ENCODE results near the gene AK5.
"Not testable (repeated sequence)": the region's sequence is repeated elsewhere in the genome, so short reads cannot be mapped to it uniquely, and the experiment has no call there.

The AK5 gene

GRCh38 chr1:77463216-77463615, 181.4 kb downstream of the AK5 start:
- DNase-seq, result no peak

- DNase-seq, result no peak
Measured at GRCh38 chr1:77465139-77465538, 183.3 kb downstream of the AK5 start.

DNA sequence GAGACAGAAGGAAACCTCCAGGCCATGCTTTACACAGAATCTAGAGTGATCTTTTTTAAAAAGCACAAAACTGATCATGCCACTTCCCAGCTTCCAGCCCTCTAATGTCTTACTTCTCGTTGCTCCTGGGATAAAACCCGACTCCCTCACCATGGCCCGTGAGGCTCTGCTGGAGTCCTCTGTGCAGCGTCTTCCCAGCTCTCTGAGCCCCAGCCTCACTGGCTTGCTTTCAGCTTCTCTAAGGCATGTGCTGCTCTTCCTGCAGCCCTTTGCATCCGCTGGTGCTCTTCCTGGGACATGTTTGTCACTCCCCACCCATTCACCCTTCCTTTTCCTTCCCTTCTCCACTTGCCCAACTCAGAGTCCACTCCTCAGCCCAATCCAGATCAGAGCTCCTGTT, 184.1 kb downstream of the AK5 start:
- no peak for DNase-seq

GRCh38 chr1:77467021-77467595, 185.3 kb downstream of the AK5 start:
- DNase-seq, result no peak

- no peak for DNase-seq
Measured at GRCh38 chr1:77467741-77468140, 185.9 kb downstream of the AK5 start.

DNA sequence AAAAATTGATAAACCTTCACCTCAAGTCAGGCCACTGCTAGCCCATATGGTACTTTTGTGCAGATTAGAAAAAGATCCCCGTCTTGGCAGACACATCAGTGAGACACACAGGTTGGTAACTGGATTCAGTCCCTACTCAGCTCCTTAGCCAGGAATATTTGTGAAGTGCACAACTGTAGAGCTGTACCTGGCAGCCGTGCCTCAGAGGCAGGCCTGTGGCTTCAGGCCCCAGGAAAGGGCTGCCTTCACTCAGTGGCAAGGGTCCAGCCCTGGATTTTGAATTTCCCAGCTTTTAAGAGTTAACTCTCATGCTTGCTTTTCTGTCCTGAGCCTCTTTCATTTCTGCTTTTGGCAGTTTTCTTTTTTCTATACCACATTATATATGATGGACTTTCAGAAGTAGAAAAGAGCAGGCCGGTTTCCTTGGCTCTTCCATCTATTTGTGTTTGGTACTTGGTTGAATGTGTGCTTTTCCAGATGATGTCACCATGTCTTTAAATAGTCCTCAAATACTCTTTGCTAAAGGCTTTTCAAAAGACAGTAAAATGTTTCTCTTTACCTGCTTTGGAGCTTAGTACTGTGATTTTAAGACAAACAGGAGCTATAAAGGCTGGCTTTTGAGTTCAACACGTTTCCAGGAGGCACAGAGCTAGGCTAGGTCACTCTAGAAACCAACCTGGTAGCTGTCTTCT, 186.6 kb downstream of the AK5 start:
- no peak for DNase-seq

DNA sequence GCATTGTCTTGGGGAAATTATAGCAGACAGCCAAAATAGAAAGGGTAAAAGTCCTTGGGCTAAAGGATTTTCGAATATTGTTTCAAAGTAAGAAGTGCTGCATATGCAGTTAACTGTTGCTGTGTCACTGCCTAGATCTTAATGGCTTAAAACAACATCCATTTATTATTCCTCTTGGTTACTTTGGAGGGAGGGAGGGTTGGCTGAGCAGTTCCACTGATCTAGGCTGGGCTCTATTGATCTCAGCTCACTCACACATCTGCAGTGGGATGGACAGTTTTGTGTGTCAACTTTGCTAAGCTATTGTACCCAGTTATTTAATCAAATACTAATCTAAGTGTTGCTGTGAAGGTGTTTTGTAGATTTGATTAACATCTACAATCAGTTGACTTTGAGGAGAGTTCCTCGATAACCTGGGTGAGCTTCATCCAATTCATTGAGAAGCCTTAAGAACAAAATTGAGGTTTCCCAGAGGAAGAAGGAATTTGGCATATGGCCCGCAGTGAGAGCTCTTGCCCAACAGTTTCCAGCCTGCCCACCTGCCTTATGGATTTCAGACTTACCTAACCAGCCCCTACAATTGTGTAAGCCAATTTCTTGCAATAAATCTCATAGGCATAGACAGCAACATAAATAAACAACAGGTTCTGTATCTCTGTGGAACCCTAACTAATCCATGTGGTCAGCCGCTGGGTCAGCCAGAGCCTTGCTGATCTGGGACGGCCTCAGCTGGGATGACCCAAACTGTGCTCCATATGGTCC, 187.3 kb downstream of the AK5 start:
- no peak for DNase-seq

DNA sequence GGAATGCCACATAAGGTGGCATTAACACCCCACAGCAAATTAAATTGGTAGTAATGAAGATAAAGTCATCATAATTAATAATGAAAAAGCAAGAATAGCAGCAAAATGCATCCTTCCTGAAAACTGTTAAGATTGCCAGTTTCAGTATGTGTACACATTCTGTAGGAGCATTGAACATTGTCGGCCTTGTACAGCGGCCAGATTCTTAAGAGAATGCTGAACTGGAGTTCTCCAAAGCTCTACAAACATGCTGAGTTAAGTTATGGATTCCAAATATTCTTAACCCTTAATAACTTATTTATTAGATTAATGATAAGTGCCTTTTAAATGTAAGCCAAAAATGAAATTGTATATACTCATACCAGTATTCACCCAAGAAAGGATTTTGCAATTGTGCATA, 189.9 kb downstream of the AK5 start:
- DNase-seq, result no peak

DNA sequence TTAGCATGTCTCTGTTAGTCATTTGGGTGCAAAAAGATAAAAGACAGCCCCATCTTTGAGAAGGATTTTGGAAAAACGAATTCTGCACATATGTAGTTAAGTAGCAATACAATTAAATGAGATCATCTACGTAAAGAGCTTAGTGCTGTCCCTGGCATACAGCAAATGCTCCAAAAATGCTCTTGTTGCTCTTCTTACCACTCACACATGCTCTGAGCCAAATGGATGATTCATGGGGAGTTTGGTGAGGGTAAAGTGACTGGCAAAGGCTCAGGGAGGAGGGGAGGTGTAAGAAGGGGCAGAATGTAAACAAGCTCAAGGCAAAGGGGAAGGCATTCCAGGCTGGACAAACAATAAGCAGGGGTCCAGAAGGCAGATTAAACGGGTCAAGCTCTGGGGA, 191.9 kb downstream of the AK5 start:
- no peak for DNase-seq

GRCh38 chr1:77475641-77476040, 193.8 kb downstream of the AK5 start:
- DNase-seq, result no peak

- no peak for DNase-seq
Measured at GRCh38 chr1:77476475-77476874, 194.7 kb downstream of the AK5 start.

DNA sequence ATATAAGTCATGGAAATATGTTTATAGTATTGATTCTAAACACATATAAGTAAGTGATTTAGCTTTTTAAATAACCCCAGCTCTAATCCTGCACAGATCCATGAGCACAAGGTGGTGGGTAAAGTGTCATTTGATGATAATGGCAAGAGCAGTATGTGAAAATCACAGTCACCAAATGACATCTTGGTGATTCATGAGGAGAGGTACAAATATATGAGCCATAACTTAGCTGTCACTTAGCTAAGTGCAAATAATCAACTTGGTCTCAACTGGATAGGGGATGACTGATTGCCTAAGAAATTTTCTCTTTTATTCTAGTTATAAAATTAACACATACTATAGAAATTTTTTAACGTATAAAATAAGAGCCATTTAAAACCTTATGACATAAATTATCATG, 202.5 kb downstream of the AK5 start:
- DNase-seq, result no peak

- no peak for DNase-seq
Measured at GRCh38 chr1:77484926-77485325, 203.1 kb downstream of the AK5 start.

DNA sequence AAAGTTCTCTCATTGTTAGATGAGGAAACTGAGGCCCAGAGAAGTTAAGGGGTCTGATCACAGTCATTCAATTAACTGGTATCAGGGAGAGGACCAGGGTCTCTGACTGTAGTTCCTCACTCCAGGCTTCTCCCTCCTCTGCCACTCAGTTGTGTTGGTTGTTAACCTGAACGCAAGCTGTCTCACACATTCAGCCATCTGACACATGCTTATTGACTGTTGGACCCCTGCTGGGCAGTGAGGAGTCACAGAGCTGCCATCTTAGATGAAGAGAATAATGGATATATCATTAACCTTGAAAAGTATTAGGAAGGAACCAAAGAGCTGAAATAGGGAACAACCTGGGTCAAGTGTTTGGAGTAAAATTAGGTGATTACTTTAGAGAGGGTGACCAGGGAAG, 205.8 kb downstream of the AK5 start:
- DNase-seq, result no peak

GRCh38 chr1:77489910-77490309, 208.1 kb downstream of the AK5 start:
- DNase-seq, result no peak

- no peak for DNase-seq
Measured at GRCh38 chr1:77494026-77494425, 212.2 kb downstream of the AK5 start.

- DNase-seq, result no peak
Measured at GRCh38 chr1:77498918-77499317, 217.1 kb downstream of the AK5 start.

DNA sequence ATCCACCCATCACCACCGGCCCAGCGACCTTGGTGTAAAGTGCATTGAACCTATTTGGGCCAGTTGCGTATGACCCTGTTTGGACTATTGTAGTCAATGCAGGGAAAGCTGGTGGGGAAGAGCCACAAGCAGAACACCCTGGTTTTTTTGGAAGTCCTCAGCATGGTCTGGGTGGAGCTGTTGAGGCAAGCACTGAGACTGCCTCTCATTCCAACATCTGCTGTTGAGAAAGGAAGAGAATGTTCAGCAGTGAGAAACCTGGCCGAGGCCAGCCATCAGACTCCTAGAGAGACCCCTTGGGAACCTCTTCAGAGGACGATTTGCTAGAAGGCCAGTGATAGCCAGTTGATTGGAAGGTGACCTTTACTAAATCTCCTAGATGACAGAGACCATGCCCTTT, 217.6 kb downstream of the AK5 start:
- DNase-seq, result no peak

DNA sequence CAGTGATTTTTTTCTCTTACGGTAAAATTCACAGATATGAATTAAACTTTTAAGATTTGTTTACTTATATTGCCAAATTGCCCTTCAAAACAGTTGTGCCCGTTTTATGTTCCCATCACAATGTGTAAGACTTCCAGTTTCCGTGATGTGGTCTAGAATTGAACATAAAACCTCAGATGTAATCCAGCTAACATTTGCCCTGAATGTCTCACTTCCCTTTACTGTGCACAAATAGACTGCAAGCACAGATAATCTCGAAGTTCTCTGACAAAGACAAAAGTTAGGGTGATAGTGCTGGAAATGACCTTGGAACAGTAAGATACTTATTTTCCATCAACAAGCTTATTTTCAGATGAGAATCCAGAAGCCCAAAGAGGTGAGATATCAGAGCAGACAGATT, 223.2 kb downstream of the AK5 start:
- no peak for DNase-seq

DNA sequence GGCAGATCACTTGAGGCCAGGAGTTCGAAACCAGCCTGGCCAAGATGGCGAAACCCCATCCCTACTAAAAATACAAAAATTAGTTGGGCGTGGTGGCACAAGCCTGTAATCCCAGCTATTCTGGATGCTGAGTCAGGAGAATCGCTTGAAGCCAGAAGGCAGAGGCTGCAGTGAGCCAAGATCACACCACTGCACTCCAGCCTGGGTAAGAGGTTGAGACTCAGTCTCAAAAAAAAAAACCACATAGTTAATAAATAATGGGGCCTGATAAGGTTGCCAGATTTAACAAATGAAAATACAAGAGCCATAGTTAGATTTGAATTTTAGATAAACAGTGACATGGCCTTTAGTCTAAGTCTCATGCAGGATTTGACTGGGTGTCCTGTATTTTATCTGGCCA, 225.0 kb downstream of the AK5 start:
- DNase-seq, result no peak

- no peak for DNase-seq
Measured at GRCh38 chr1:77509051-77509492, 227.3 kb downstream of the AK5 start.

DNA sequence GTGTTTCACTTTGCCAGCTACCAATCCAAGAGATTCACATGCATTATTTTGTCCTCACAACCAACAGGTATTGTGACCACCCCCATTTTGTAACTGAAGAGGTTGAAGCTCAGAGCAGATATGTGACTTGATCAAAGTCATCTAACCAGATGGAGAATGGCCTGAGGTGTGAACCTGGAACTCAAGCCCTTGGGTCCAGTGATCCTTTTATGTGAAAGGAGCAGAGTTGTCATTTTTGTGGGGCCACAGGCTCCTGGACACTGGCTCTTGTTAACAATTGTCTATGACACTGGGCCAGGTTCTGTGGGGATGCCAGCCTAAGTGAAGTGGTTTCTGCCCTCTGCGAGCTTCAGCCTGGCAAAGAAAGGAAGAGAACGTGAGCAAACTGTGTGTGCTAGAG, 228.1 kb downstream of the AK5 start:
- DNase-seq, result no peak

DNA sequence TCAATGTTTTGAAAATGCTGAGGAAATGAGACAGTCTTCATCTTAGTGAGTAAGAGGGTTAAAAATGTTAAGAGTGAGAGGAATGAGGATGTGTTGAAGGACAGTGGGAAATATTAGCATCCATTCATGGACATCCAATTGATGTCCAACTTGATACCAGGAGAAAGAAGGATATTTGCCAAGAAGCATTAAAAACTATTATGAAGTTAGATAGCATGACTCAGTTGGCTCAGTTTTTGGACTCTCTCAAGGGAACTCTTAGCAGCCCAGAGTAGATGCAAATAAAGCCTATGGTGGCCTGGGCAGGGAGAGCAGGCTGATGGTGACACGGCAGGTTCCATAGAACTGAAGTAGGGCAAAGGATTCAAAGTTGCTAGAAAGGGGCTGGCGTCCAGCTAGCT, 229.6 kb downstream of the AK5 start:
- DNase-seq, result no peak

DNA sequence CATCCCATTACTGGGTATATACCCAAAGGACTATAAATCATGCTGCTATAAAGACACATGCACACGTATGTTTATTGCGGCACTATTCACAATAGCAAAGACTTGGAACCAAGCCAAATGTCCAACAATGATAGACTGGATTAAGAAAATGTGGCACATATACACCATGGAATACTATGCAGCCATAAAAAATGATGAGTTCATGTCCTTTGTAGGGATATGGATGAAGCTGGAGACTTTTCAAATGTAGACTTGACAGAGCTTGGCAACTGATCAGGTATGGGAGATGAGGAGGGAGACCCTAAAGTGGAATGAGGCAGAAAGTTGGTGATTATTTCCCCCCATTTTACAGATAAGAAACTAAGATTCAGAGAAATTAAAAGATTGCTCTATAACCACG, 230.8 kb downstream of the AK5 start:
- not testable (repeated sequence) for DNase-seq

Data from COR-L47 (cell line).